SKM-1 (cell line): ENCODE measurements around the gene CEP55.

Experiments
- DNase-seq: peaks from one replicate; lab custom pipeline; 2025; ENCODE audit not compliant: unreplicated experiment; lab: John Stamatoyannopoulos, UW

CEP55 gene

GRCh38 chr10:93468461-93469213, 27.8 kb upstream of the CEP55 start:
- DNase-seq, result no peak

GRCh38 chr10:93469454-93469853, 27.0 kb upstream of the CEP55 start:
- DNase-seq, result no peak

GRCh38 chr10:93471110-93471651, 25.2 kb upstream of the CEP55 start:
- no peak for DNase-seq

GRCh38 chr10:93473161-93473560, 23.3 kb upstream of the CEP55 start:
- DNase-seq, result no peak

GRCh38 chr10:93473804-93474472, 22.5 kb upstream of the CEP55 start:
- DNase-seq, result no peak

DNA sequence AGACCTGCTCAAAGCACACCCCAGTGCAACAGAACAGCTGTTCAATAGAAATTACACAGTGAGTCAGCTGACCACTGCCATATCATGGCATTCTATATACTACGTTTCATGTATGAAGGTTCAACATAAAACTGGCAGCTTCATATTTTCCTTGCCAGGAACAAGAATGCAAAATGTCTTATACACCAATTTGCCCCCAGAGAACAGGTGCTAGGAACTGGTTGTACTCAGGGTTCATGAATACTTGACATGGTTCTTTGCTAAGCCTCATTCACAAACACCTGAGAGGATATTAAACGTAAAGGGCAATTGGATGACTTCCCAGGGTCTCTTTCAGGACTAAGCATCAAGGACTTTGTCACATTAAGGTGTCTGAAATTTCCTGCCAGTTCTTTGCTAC, 21.2 kb upstream of the CEP55 start:
- DNase-seq, result no peak

GRCh38 chr10:93475871-93476270, 20.5 kb upstream of the CEP55 start:
- no peak for DNase-seq

- no peak for DNase-seq
Measured at GRCh38 chr10:93476756-93477155, 19.7 kb upstream of the CEP55 start.

GRCh38 chr10:93478873-93479272, 17.5 kb upstream of the CEP55 start:
- DNase-seq, result no peak

DNA sequence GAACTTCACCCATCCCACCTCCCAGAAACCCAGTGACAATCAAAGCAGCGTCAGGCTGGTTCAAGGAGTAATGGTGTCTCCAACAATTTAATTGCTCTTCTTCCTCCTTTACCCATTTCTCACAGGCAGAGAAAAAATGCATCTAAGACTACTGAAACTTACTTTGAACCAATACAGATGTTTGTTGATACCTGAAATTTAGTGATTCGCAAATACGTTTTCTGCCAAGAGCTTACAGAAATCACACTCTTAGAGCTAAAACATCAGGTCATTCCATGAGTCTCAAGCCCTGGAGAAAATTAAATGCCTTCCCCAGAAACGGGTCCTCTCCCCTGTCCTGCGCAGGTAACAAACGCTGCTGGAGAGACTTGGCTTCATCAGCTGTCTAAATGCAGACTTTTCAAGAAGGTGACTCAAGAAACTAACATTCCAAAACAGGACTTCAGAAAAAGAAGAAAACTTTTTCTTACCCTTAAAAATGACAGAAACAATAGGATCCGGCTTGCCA, 14.7 kb upstream of the CEP55 start:
- DNase-seq, result no peak

DNA sequence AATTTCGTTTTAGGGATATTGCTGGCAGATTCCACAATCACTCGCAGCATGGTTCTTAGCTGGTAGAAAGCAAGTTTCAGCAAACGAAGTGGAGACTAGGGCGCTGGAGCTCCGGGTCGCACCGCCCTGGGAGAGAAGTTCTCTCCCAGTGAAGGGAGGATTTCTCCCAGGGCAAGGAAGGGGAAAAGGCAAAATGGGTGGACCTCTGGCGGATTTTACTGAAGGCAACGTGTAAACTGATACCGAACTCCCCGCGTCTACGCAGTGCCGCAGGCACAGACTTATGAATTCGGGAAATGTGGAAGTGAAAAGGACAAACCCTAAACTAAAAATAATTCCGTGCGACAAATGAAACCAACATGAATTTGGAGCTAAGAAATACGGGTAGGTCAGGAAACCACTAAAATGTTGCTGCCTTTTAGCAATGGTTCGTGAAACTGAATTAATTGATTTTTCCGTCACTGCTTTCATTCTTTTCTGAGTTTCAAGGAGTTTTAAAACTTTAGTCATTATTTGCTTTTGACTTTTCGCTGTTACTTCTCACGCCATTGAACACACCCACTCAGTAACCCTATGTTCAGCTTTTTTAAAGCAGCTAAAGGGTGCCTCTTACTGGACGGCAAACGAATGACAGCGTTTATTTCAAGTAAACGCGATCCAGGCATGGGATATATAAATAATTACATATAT, 14.1 kb upstream of the CEP55 start, which contains the start of gene MYOF:
TSS of gene MYOF (minus strand) at position 190 of the 690 bp plus-strand sequence. CDS start at position 50, 140 bp downstream.
- DNase-seq, result peak; percentile 72

GRCh38 chr10:93485690-93486089, 10.7 kb upstream of the CEP55 start:
- no peak for DNase-seq

DNA sequence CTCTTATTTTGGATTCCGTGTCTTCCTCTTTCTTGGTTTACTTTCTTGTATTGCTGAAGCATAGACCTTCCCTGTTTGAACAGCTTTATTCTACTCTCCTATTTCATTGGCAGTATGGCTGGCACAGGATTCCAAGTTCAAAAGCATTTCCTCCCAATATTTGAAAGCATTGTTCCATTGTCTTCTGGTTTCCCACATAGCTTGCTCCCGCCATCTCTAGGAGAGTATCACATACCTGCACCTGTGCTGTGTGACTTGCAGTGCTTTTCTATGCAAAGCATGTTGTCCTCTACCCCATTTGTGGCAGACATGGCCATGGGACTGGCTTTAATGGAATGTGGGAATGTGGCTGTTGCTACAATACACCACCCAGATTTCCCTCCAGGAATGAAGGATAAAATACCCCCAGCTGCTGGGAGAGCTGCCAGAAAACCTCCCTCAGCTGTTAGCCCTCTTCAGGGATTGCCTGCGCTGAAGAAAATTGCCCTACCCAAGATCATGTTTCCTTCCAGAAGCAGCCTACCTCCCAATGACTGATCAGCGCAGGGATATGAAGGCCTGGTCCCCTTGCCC, 7.4 kb upstream of the CEP55 start:
- no peak for DNase-seq

DNA sequence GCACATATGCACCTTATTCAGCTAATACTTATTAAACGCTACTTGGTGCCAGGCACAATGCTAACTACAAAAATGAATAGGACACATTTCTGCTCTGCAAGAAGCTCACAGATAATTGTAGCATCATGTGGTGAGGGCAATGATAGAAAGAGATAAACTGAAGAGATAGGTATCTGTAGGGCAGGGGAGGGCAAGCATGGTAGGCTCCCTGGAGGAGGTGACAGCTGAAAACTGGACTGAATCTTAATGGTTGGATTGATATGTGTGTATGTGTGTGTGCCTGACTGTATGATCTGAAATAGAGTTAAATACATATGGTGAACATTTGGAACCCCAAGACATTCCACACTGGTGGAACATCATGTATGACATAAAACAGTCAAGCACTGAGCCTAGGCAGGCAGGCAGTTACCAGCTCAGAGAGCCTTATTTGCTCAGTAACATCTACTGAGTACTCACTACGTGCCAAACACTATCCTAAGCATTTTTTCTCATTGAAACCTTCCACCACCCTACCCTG, 4.8 kb upstream of the CEP55 start:
- no peak for DNase-seq

GRCh38 chr10:93493162-93493561, 3.2 kb upstream of the CEP55 start:
- no peak for DNase-seq

DNA sequence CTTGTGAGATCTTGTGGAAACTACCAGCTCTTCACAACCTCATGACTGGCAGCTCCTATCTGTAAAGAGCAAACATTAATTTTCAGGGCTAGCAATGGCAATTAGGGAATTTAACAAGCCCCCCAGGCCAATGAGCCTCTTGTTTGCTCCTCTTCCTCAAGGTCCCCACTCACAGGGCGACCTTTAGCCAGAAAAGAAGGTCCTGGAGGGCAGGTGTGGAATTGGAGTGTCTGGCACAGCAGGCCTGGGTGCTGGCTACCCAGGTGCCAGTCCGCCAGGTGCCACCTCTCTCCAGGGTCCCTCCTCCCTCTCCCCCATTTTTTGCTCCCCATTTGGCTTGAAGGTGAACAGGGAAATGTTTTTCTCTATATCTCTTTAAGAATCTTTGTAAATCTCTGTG, 1.9 kb upstream of the CEP55 start:
- DNase-seq, result no peak

- DNase-seq, result no peak
Measured at GRCh38 chr10:93495654-93496321, 624 bp upstream of the CEP55 start.

- no peak for DNase-seq
Measured at GRCh38 chr10:93498166-93498565, 1.8 kb downstream of the CEP55 start.

DNA sequence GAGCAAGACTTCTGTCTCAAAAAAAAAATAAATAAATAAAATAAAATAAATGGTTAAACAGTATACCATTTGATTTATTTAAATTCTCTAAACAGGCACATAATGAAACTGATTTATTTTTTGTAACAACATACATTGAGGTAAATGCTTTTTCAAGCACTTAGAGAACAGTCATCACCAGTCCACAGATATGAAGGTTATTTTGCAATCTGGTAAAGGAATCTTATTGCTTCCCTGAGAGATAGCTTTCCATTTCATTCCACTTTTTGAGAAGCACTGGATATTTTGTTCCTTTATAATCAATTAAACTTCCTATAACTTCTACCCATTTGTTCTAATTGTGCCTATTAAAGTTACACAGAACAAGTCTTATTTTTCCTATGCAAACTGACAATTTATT, 5.2 kb downstream of the CEP55 start:
- DNase-seq, result no peak

DNA sequence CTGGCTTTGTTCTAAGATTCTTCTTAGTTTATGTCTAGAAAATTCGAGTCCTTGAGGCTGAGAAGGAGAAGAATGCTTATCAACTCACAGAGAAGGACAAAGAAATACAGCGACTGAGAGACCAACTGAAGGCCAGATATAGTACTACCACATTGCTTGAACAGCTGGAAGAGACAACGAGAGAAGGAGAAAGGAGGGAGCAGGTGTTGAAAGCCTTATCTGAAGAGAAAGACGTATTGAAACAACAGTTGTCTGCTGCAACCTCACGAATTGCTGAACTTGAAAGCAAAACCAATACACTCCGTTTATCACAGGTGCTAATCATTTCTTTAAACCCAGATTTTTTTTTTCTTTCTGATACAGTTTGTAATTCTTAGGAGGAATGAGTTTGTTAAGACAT, 6.7 kb downstream of the CEP55 start:
- no peak for DNase-seq
